HL-60 (cell line): ENCODE results near the gene SPAG7.

ENCODE experiments used
- DNase-seq, 2 experiments: peaks; one replicate each; pipeline ENCODE4 v3.0.0-alpha.2; 2010 to 2020; ENCODE audit warnings: low read depth in 1 of 2, low spot score in 1 of 2
- H3K27ac ChIP-seq: fragments of 250-450 bp; sonication (Bioruptor Pico); replicated peaks from 2 replicates; pipeline ENCODE4 v1.5.1; 2020; ENCODE audit warnings: mild to moderate bottlenecking, moderate library complexity
- H3K27me3 ChIP-seq: fragments of 250-450 bp; sonication (Bioruptor Pico); 2 replicates; pipeline ENCODE4 v1.5.1; 2021; ENCODE audit warnings: mild to moderate bottlenecking, moderate library complexity; ENCODE audit not compliant: insufficient read depth, poor library complexity, severe bottlenecking
- H3K4me3 ChIP-seq: replicated peaks from 2 replicates; pipeline ENCODE4 v1.5.1; 2011; ENCODE audit warnings: mild to moderate bottlenecking, control low read depth, low read length; ENCODE audit not compliant: insufficient read depth
- CTCF ChIP-seq: IDR thresholded peaks from one replicate; pipeline ENCODE4 v1.5.1; 2011; ENCODE audit warnings: low read length, control low read depth, inconsistent platforms; ENCODE audit not compliant: insufficient read depth
- GABPA ChIP-seq: IDR thresholded peaks from 2 replicates; pipeline ENCODE4 v1.6.1; 2012; ENCODE audit warnings: low read depth
- POLR2AphosphoS5 ChIP-seq: IDR thresholded peaks from 2 replicates; pipeline ENCODE4 v1.6.1; 2012; ENCODE audit warnings: low read depth
- SPI1 ChIP-seq: IDR thresholded peaks from 2 replicates; pipeline ENCODE4 v1.6.1; 2012; ENCODE audit warnings: low read depth, mild to moderate bottlenecking, borderline replicate concordance
- TF ChIP-seq, protein P1 (sequence below): IDR thresholded peaks from 2 replicates; pipeline ENCODE4 v1.6.1; 2012; ENCODE audit warnings: low read depth; ENCODE audit not compliant: insufficient replicate concordance

SPAG7 gene

GRCh38 chr17:4969047-4969550, 1.5 kb upstream of the SPAG7 start:
- peak; percentile 15 to 73 for DNase-seq
- Histone ChIP-seq H3K27me3 (no peaks in the 10 kb centered on the region), H3K27ac (peak overlapping the region; percentile 91), H3K4me3 (no peak overlapping the region)
- TF ChIP-seq POLR2AphosphoS5 (no peak), CTCF (no peak), SPI1 (no peak)

DNA sequence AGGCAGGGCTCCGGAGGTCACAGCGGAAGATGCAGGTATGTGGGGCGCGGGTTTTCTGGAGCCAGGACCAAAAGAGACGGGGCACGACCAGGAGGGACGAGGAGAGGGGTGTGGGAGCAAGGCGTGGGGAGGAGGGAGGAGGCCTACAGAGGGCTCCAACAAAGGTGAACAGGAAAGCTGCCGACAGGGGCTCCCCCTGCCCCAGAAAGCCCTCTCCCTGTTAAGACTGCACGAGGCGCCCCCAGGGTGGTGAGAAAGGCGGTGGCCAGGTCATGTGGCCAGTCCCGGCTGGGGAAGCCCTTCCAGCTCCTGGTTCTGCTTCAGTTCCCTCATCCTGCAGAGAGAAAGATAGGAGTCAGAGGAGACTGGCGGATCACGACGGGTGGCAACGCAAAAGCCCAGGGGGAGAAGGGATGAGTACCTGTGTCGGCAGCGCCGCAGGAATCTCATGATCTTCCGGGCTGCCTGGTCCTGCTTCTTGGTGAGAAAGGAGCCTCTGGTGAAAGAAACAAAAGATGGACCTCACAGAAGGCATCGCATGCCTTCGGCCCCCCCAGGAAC, 949 bp upstream of the SPAG7 start:
- Histone ChIP-seq H3K27me3 (no peaks in the 10 kb centered on the region), H3K4me3 (peak overlapping the region; percentile 58), H3K27ac (peak overlapping the region; percentile 91)
- no peak for DNase-seq
- TF ChIP-seq SPI1: no peak
- TF ChIP-seq CTCF: no peak
- no peak for TF ChIP-seq GABPA
- TF ChIP-seq POLR2AphosphoS5: no peak
- TF ChIP-seq, protein P1, sequence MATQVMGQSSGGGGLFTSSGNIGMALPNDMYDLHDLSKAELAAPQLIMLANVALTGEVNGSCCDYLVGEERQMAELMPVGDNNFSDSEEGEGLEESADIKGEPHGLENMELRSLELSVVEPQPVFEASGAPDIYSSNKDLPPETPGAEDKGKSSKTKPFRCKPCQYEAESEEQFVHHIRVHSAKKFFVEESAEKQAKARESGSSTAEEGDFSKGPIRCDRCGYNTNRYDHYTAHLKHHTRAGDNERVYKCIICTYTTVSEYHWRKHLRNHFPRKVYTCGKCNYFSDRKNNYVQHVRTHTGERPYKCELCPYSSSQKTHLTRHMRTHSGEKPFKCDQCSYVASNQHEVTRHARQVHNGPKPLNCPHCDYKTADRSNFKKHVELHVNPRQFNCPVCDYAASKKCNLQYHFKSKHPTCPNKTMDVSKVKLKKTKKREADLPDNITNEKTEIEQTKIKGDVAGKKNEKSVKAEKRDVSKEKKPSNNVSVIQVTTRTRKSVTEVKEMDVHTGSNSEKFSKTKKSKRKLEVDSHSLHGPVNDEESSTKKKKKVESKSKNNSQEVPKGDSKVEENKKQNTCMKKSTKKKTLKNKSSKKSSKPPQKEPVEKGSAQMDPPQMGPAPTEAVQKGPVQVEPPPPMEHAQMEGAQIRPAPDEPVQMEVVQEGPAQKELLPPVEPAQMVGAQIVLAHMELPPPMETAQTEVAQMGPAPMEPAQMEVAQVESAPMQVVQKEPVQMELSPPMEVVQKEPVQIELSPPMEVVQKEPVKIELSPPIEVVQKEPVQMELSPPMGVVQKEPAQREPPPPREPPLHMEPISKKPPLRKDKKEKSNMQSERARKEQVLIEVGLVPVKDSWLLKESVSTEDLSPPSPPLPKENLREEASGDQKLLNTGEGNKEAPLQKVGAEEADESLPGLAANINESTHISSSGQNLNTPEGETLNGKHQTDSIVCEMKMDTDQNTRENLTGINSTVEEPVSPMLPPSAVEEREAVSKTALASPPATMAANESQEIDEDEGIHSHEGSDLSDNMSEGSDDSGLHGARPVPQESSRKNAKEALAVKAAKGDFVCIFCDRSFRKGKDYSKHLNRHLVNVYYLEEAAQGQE: no peak

DNA sequence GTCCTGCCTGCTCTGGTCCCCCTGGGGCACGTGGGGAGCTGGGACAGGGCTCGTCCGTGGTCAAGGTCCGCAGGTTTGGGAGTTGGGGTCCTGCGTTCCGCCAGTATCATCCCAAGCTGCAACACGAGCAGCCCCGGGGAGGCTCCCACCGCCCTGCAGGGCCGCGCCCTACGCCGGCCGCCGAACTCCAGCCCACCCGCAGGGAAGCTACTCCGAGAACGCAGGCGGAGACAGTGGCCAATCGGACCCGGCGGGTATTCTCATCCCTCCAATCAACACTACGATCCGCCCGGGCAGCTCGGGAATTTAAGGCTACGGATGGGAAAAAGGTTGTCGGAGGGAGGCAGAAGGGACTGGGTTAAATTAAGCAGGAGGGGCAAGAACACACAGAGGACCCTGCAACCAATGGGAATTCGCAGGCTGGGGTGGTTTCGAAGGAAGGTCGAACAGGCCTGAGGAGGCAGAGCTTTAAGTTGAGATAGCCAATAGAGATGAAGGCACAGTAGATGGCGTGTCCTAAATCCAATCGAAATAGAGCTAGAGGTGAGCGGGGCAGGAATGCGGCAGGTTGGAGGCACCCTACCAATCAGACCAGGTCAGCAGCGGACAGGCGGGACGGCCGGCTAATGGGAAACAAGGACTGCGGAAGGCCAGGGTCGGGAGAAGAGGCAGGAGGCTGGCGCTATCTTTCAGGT, 626 bp downstream of the SPAG7 start:
- TF ChIP-seq, protein P1: no peak
- TF ChIP-seq SPI1 (no peak), CTCF (no peak)
- no peaks in the 10 kb centered on the region for H3K27me3 ChIP-seq
- H3K4me3 ChIP-seq: peak overlapping the region; percentile 58
- DNase-seq: peak; percentile 85 to 96
- peak overlapping the region; percentile 91 for H3K27ac ChIP-seq
